ENCODE data around the gene ARAP2.

Gene ARAP2

GRCh38 chr4:36254371-36254770 is 10.1 kb upstream of the ARAP2 start:
- Histone ChIP-seq H3K36me3 (ENCODE audit: control insufficient read depth in 2 of 2, insufficient read depth in 1 of 2, low read length in 2 of 2) (no peaks in the 10 kb centered on the region), H3K4me3 (ENCODE audit: low read depth, low read length) (no peak overlapping the region), H3K27ac (ENCODE audit: extremely low read depth, low read depth, low read length) (no peak overlapping the region), H3K9me3 (ENCODE audit: control insufficient read depth, insufficient read depth, low read depth, low read length) (no peaks in the 10 kb centered on the region), H3K4me1 (ENCODE audit: control insufficient read depth, insufficient read depth, low read length) (no peaks in the 10 kb centered on the region)
- POLR2A ChIA-PET = no interaction called here
- CTCF ChIA-PET = no interaction called here
- TF ChIP-seq ZNF670 (tag by site-specific recombination; IDR thresholded peaks at IDR 0.05; ENCODE audit: low read depth) = no peak

GRCh38 chr4:36251983-36252382 is 7.7 kb upstream of the ARAP2 start:
- Histone ChIP-seq H3K36me3 (ENCODE audit: control insufficient read depth in 2 of 2, insufficient read depth in 1 of 2, low read length in 2 of 2) (no peaks in the 10 kb centered on the region), H3K27ac (ENCODE audit: extremely low read depth, low read depth, low read length) (no peak overlapping the region), H3K4me1 (ENCODE audit: control insufficient read depth, insufficient read depth, low read length) (no peaks in the 10 kb centered on the region), H3K9me3 (ENCODE audit: control insufficient read depth, insufficient read depth, low read depth, low read length) (no peaks in the 10 kb centered on the region), H3K4me3 (ENCODE audit: low read depth, low read length) (no peak overlapping the region)
- POLR2A ChIA-PET = no interaction called here
- CTCF ChIA-PET = no interaction called here
- no peak for TF ChIP-seq ZNF600 (tag by site-specific recombination; IDR thresholded peaks at IDR 0.05)
- no peak for TF ChIP-seq ZBTB48 (tag by site-specific recombination; IDR thresholded peaks at IDR 0.05)
- no peak for TF ChIP-seq ZNF785 (tag by site-specific recombination; IDR thresholded peaks at IDR 0.05)
- TF ChIP-seq ZNF843 (tag by site-specific recombination; IDR thresholded peaks at IDR 0.05) = no peak
- no peak for TF ChIP-seq GLIS1 (tag by site-specific recombination; IDR thresholded peaks at IDR 0.05)
- no peak for TF ChIP-seq PATZ1 (tag by site-specific recombination; IDR thresholded peaks at IDR 0.05)
- TF ChIP-seq GLIS2 (tag by site-specific recombination; IDR thresholded peaks at IDR 0.05) = no peak
- no peak for TF ChIP-seq ZNF768 (tag by site-specific recombination; IDR thresholded peaks at IDR 0.05)
- TF ChIP-seq ZSCAN5A (tag by site-specific recombination; IDR thresholded peaks at IDR 0.05) = no peak
- no peak for TF ChIP-seq SETDB1 (IDR thresholded peaks at IDR 0.05; ENCODE audit: insufficient read length, low read length)
- TF ChIP-seq ZBTB44 (tag by site-specific recombination; IDR thresholded peaks at IDR 0.05) = no peak

- Histone ChIP-seq H3K9me3 (ENCODE audit: control insufficient read depth, insufficient read depth, low read depth, low read length) (no peaks in the 10 kb centered on the region), H3K4me3 (ENCODE audit: low read depth, low read length) (no peak overlapping the region), H3K4me1 (ENCODE audit: control insufficient read depth, insufficient read depth, low read length) (no peaks in the 10 kb centered on the region), H3K36me3 (ENCODE audit: control insufficient read depth in 2 of 2, insufficient read depth in 1 of 2, low read length in 2 of 2) (no peaks in the 10 kb centered on the region), H3K27ac (ENCODE audit: extremely low read depth, low read depth, low read length) (no peak overlapping the region)
- POLR2A ChIA-PET = no interaction called here
- CTCF ChIA-PET = interaction anchor here (1.0 kb wide), 1 partner anchor 25 kb away, joined by 3 read pairs; no protein-coding TSS in a partner anchor
- TF ChIP-seq ZSCAN18 (tag by site-specific recombination; IDR thresholded peaks at IDR 0.05) (no peak), ZNF157 (tag by site-specific recombination; IDR thresholded peaks at IDR 0.05) (no peak), HOXD13 (CRISPR knock-in tag; IDR thresholded peaks at IDR 0.05; ENCODE audit: borderline replicate concordance) (no peak), ZNF148 (tag by site-specific recombination; IDR thresholded peaks at IDR 0.05; ENCODE audit: borderline replicate concordance) (no peak), ZSCAN16 (tag by site-specific recombination; IDR thresholded peaks at IDR 0.05) (no peak), ZNF777 (tag by site-specific recombination; IDR thresholded peaks at IDR 0.05; ENCODE audit: borderline replicate concordance) (no peak), MEIS1 (CRISPR knock-in tag; IDR thresholded peaks at IDR 0.05; ENCODE audit: borderline replicate concordance) (no peak), ZBTB10 (tag by site-specific recombination; IDR thresholded peaks at IDR 0.05) (no peak), IKZF3 (tag by site-specific recombination; IDR thresholded peaks at IDR 0.05) (no peak)
Observed at GRCh38 chr4:36249610-36250009, 5.3 kb upstream of the ARAP2 start.

Data from HEK293 (cell line).